ENCODE results near the gene TAF7. TPM values are rescaled to one million over a fixed set of nuclear protein-coding genes. Genes with fewer than 3 reads are reported as not detected.
"Not testable (repeated sequence)": the region's sequence is repeated elsewhere in the genome, so short reads cannot be mapped to it uniquely, and the experiment has no call there.

Gene TAF7
- total RNA-seq, 1 donor from 2014 or later = 86.7 TPM

GRCh38 chr5:141354900-141355469 lies 34.4 kb upstream of the TAF7 start, which contains the start of gene PCDHGA4:
Gene PCDHGA4, plus strand, starts transcription at chr5:141355021. Its CDS starts 87 bp downstream, at chr5:141355108.
- H3K9me3 Mint-ChIP-seq = peaks cover 18% of the 10 kb centered on the region
- H3K36me3 Mint-ChIP-seq (ENCODE audit: low read depth) = peaks cover 2% of the 10 kb centered on the region
- no peak for DNase-seq
- H3K4me3 Mint-ChIP-seq = no peak within 1 kb of the TSS
- ATAC-seq (ENCODE audit: low read depth) = no peak
- H3K27me3 Mint-ChIP-seq = peaks cover 58% of the 10 kb centered on the region
- TF ChIP-seq CTCF (IDR thresholded peaks at IDR 0.05) = no peak
- ChIA-PET CTCF (interaction anchor here (1.3 kb wide), 1 partner anchor 209 kb away, joined by 5 read pairs; no protein-coding TSS in a partner anchor), POLR2A (no interaction called here)
- no peaks in the 10 kb centered on the region for H3K4me1 Mint-ChIP-seq
- intact Hi-C loops (cut with micrococcal nuclease) = no loop called here
- H3K27ac Mint-ChIP-seq = no peak within 1 kb of the TSS

GRCh38 chr5:141351591-141351990 lies 31.0 kb upstream of the TAF7 start:
- Mint-ChIP-seq H3K36me3 (ENCODE audit: low read depth) (no peaks in the 10 kb centered on the region), H3K4me1 (no peaks in the 10 kb centered on the region), H3K27ac (no peak overlapping the region), H3K4me3 (no peak overlapping the region), H3K27me3 (peaks cover 56% of the 10 kb centered on the region), H3K9me3 (peaks cover 13% of the 10 kb centered on the region)
- ATAC-seq (ENCODE audit: low read depth) (no peak), DNase-seq (no peak)
- CTCF ChIA-PET = interaction anchor here (1.2 to 2.5 kb wide), 2 partner anchors 31 to 212 kb away, joined by 3 to 8 read pairs; partner anchors contain the start of gene TAF7
- POLR2A ChIA-PET = no interaction called here
- no peak for TF ChIP-seq CTCF (IDR thresholded peaks at IDR 0.05)
- intact Hi-C loops (cut with micrococcal nuclease) = no loop called here

- peak within 1 kb of the TSS; percentile 57 for H3K4me3 Mint-ChIP-seq
- peaks cover 14% of the 10 kb centered on the region for H3K9me3 Mint-ChIP-seq
- H3K4me1 Mint-ChIP-seq = no peaks in the 10 kb centered on the region
- ChIA-PET CTCF (interaction anchor here (0.9 to 2.5 kb wide), 3 partner anchors 20 to 214 kb away, joined by 3 to 8 read pairs (median 3); partner anchors contain the start of gene PCDHGB3), POLR2A (no interaction called here)
- ATAC-seq (ENCODE audit: low read depth) (no peak), DNase-seq (no peak)
- H3K36me3 Mint-ChIP-seq (ENCODE audit: low read depth) = no peaks in the 10 kb centered on the region
- TF ChIP-seq CTCF (IDR thresholded peaks at IDR 0.05) = no peak
- H3K27me3 Mint-ChIP-seq = peaks cover 46% of the 10 kb centered on the region
- H3K27ac Mint-ChIP-seq = no peak within 1 kb of the TSS
- intact Hi-C loops (cut with micrococcal nuclease) = no loop called here
Measured at GRCh38 chr5:141349917-141350619, 29.5 kb upstream of the TAF7 start, which contains the start of gene PCDHGB1. Gene PCDHGB1, plus strand, starts transcription at chr5:141350099. Its CDS starts 162 bp downstream, at chr5:141350261.

GRCh38 chr5:141346017-141346416 lies 25.4 kb upstream of the TAF7 start:
- H3K27me3 Mint-ChIP-seq = peaks cover 51% of the 10 kb centered on the region
- not testable (repeated sequence) for H3K4me3 Mint-ChIP-seq

GRCh38 chr5:141345327-141345726 lies 24.7 kb upstream of the TAF7 start:
- H3K9me3 Mint-ChIP-seq = peaks cover 25% of the 10 kb centered on the region
- DNase-seq (no peak), ATAC-seq (ENCODE audit: low read depth) (no peak)
- H3K36me3 Mint-ChIP-seq (ENCODE audit: low read depth) = peaks cover 2% of the 10 kb centered on the region
- CTCF ChIA-PET = no interaction called here
- no peak overlapping the region for H3K4me3 Mint-ChIP-seq
- POLR2A ChIA-PET = no interaction called here
- no peaks in the 10 kb centered on the region for H3K4me1 Mint-ChIP-seq
- TF ChIP-seq CTCF (IDR thresholded peaks at IDR 0.05) = no peak
- peaks cover 50% of the 10 kb centered on the region for H3K27me3 Mint-ChIP-seq
- H3K27ac Mint-ChIP-seq = no peak overlapping the region
- intact Hi-C loops (cut with micrococcal nuclease) = no loop called here

More at GRCh38 chr5:141346017-141346416, 25.4 kb upstream of the TAF7 start:
- H3K27ac Mint-ChIP-seq; ATAC-seq (ENCODE audit: low read depth); intact Hi-C loops (cut with micrococcal nuclease); CTCF ChIA-PET; DNase-seq; POLR2A ChIA-PET; H3K36me3 Mint-ChIP-seq (ENCODE audit: low read depth); H3K4me1 Mint-ChIP-seq: not testable (repeated sequence)
- H3K9me3 Mint-ChIP-seq = peaks cover 24% of the 10 kb centered on the region

Data from activated B cell treated with CpG ODN at 0.5 μM for 24 hours (primary cell).